Measurements from ENCODE around the gene SOX8. TPM values are rescaled to one million over a fixed set of nuclear protein-coding genes. Genes with fewer than 3 reads are reported as not detected.
"Not testable (repeated sequence)": the region's sequence is repeated elsewhere in the genome, so short reads cannot be mapped to it uniquely, and the experiment has no call there.

SOX8 gene
- total and polyA plus RNA-seq, 2 donors from 2014 or later, result 0.17 to 1.0 TPM

DNA sequence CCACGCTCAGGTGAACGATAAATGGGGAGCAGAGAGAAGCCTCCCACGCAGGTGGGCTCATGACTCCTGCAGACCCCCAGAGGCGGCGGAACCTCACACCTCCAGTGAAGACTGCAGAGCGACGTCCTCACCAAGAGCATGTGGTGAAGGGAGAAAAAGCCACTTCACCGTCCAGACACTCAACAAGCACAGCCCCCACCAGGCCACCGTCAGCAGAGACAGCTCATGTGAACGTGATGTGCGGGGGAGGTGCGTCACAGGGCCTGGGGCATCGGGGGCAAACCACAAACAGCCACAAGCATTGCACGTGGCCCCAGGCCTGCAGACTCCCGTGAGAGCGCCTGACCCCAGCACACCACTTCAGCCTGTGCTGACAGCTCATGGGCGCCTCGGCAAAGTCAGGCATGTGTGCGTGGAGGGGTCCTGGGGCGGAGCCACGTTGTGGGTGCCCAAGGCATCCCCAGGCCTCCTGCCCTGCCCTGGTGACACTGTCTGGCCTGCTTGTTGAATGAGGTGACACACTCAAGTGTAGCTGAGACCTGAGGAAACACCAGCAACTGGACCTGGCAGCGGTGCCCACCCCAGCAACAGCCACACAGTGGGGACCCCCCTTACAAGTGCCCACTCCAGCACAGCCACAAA lies 29.8 kb upstream of the SOX8 start:
- FAIRE-seq (no peak), DNase-seq (peak in 1 of 5 donors; percentile 56)
- H3K4me1 ChIP-seq (ENCODE audit: control insufficient read depth in 2 of 3, insufficient read depth in 2 of 3, low read depth in 1 of 3, low read length in 3 of 3), result no peaks in the 10 kb centered on the region
- no peaks in the 10 kb centered on the region for H3K27me3 ChIP-seq (ENCODE audit: control insufficient read depth, insufficient read depth, low read length)
- TF ChIP-seq, protein P1, sequence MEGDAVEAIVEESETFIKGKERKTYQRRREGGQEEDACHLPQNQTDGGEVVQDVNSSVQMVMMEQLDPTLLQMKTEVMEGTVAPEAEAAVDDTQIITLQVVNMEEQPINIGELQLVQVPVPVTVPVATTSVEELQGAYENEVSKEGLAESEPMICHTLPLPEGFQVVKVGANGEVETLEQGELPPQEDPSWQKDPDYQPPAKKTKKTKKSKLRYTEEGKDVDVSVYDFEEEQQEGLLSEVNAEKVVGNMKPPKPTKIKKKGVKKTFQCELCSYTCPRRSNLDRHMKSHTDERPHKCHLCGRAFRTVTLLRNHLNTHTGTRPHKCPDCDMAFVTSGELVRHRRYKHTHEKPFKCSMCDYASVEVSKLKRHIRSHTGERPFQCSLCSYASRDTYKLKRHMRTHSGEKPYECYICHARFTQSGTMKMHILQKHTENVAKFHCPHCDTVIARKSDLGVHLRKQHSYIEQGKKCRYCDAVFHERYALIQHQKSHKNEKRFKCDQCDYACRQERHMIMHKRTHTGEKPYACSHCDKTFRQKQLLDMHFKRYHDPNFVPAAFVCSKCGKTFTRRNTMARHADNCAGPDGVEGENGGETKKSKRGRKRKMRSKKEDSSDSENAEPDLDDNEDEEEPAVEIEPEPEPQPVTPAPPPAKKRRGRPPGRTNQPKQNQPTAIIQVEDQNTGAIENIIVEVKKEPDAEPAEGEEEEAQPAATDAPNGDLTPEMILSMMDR (IDR thresholded peaks at IDR 0.05; ENCODE audit: borderline replicate concordance, extremely low read depth, insufficient read depth), result no peak
- H3K27ac ChIP-seq (ENCODE audit: low read depth in 2 of 2, low read length in 2 of 2), result no peak overlapping the region
- intact Hi-C loops (cut with DNase I), result no loop called here
- H3K36me3 ChIP-seq (ENCODE audit: control insufficient read depth in 2 of 3, insufficient read depth in 3 of 3, low read length in 3 of 3), result peaks cover 2 to 12% (median 12%) of the 10 kb centered on the region in 3 donors
- H3K9ac ChIP-seq (ENCODE audit: low read length in 3 of 3), result no peak overlapping the region
- H3K9me3 ChIP-seq (ENCODE audit: control insufficient read depth in 2 of 3, insufficient read depth in 1 of 3, low read length in 3 of 3), result no peaks in the 10 kb centered on the region
- H3K4me3 ChIP-seq (ENCODE audit: low read length in 3 of 3), result no peak overlapping the region

DNA sequence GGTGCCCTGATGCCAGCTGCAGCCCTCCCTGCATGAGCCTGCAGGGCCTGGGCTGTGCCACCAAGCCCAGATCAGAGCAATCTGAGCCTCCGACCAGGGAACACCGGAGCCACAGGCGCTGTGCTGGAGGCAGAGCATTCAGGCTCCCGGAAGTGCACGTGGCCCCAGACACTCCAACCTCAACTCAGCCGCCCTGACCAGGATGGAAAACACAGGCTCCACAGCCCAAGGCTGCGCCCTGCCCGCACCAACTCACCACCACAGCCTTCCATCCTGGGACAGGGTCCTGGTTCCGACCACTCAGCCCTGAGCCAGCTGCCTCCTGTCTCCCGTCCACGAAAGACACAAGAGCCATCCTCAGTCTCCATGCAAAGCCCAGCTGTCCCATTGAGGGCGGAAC lies 29.2 kb upstream of the SOX8 start:
- TF ChIP-seq, protein P1 (IDR thresholded peaks at IDR 0.05; ENCODE audit: borderline replicate concordance, extremely low read depth, insufficient read depth), result no peak
- no peaks in the 10 kb centered on the region for H3K9me3 ChIP-seq (ENCODE audit: control insufficient read depth in 2 of 3, insufficient read depth in 1 of 3, low read length in 3 of 3)
- no peaks in the 10 kb centered on the region for H3K4me1 ChIP-seq (ENCODE audit: control insufficient read depth in 2 of 3, insufficient read depth in 2 of 3, low read depth in 1 of 3, low read length in 3 of 3)
- H3K4me3 ChIP-seq (ENCODE audit: low read length in 3 of 3), result no peak overlapping the region
- FAIRE-seq (no peak), DNase-seq (no peak)
- H3K9ac ChIP-seq (ENCODE audit: low read length in 3 of 3), result no peak overlapping the region
- H3K27me3 ChIP-seq (ENCODE audit: control insufficient read depth, insufficient read depth, low read length), result no peaks in the 10 kb centered on the region
- intact Hi-C loops (cut with DNase I), result no loop called here
- peaks cover 2 to 12% (median 9%) of the 10 kb centered on the region in 3 donors for H3K36me3 ChIP-seq (ENCODE audit: control insufficient read depth in 2 of 3, insufficient read depth in 3 of 3, low read length in 3 of 3)
- no peak overlapping the region for H3K27ac ChIP-seq (ENCODE audit: low read depth in 2 of 2, low read length in 2 of 2)

DNA sequence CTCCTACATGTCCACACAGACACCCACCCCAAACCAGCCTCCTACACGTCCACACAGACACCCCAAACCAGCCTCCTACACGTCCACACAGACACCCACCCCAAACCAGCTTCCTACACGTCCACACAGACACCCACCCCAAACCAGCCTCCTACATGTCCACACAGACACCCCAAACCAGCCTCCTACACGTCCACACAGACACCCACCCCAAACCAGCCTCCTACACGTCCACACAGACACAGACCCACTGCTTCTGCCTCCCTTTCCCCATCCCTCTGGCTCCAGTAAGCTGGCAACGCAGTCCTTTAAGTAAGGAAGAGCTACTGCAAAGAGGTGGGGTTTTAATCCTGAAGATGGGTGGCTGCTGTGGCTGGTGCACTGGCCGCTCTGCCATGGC lies 27.8 kb upstream of the SOX8 start:
- H3K9ac ChIP-seq (ENCODE audit: low read length in 3 of 3); FAIRE-seq; DNase-seq; H3K27ac ChIP-seq (ENCODE audit: low read depth in 2 of 2, low read length in 2 of 2); H3K4me1 ChIP-seq (ENCODE audit: control insufficient read depth in 2 of 3, insufficient read depth in 2 of 3, low read depth in 1 of 3, low read length in 3 of 3); intact Hi-C loops (cut with DNase I); H3K9me3 ChIP-seq (ENCODE audit: control insufficient read depth in 2 of 3, insufficient read depth in 1 of 3, low read length in 3 of 3); H3K27me3 ChIP-seq (ENCODE audit: control insufficient read depth, insufficient read depth, low read length); H3K4me3 ChIP-seq (ENCODE audit: low read length in 3 of 3): not testable (repeated sequence)
- peaks cover 2 to 12% (median 9%) of the 10 kb centered on the region in 3 donors for H3K36me3 ChIP-seq (ENCODE audit: control insufficient read depth in 2 of 3, insufficient read depth in 3 of 3, low read length in 3 of 3)

DNA sequence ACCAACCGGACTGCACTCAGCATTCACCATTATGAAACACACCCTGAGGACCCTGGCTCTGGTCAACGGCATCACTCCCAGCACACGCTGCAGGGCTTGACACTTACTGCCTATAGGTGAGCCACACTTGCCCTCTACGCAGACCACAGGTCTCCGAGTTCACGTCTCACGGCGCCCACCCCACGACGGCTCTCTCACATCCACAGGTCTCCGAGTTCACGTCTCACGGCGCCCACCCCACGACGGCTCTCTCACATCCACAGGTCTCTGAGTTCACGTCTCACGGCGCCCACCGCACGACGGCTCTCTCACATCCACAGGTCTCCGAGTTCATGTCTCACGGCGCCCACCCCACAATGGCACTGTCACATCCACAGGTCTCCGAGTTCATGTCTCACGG lies 25.8 kb upstream of the SOX8 start:
- H3K4me3 ChIP-seq (ENCODE audit: low read length in 3 of 3); H3K9me3 ChIP-seq (ENCODE audit: control insufficient read depth in 2 of 3, insufficient read depth in 1 of 3, low read length in 3 of 3); H3K27ac ChIP-seq (ENCODE audit: low read depth in 2 of 2, low read length in 2 of 2); H3K9ac ChIP-seq (ENCODE audit: low read length in 3 of 3); FAIRE-seq; intact Hi-C loops (cut with DNase I); H3K27me3 ChIP-seq (ENCODE audit: control insufficient read depth, insufficient read depth, low read length); H3K4me1 ChIP-seq (ENCODE audit: control insufficient read depth in 2 of 3, insufficient read depth in 2 of 3, low read depth in 1 of 3, low read length in 3 of 3): not testable (repeated sequence)
- peaks cover 2 to 12% (median 9%) of the 10 kb centered on the region in 3 donors for H3K36me3 ChIP-seq (ENCODE audit: control insufficient read depth in 2 of 3, insufficient read depth in 3 of 3, low read length in 3 of 3)
- DNase-seq, result peak in 1 of 5 donors; percentile 42
